Measurements from ENCODE around the gene ZNF441. TPM values are rescaled to one million over a fixed set of nuclear protein-coding genes. Genes with fewer than 3 reads are reported as not detected.

The ZNF441 gene
- total RNA-seq, 1 experiment from 2014 or later = 0.85 TPM

DNA sequence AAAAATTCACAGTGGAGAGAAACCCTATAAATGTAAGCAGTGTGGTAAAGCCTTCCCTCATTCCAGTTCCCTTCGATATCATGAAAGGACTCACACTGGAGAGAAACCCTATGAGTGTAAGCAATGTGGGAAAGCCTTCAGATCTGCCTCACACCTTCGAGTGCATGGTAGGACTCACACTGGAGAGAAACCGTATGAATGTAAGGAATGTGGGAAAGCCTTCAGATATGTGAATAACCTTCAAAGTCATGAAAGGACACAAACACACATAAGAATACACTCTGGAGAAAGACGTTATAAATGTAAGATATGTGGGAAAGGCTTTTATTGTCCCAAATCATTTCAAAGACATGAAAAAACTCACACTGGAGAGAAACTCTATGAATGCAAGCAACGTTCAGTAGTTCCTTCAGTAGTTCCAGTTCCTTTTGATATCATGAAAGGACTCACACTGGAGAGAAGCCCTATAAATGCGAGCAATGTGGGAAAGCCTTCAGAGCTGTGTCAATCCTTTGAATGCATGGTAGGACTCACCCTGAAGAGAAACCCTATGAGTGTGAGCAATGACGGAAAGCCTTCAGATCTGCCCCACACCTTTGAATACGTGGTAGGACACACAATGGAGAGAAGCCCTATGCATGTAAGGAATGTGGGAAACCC, 65.6 kb downstream of the ZNF441 start:
- Mint-ChIP-seq H3K4me3 (no peak overlapping the region), H3K27me3 (ENCODE audit: low read depth) (peaks cover 2% of the 10 kb centered on the region), H3K9me3 (peaks cover 65 to 90% of the 10 kb centered on the region in 2 experiments), H3K4me1 (peaks cover 0 to 2% of the 10 kb centered on the region in 2 experiments; a peak in 1 of 4 replicates), H3K27ac (no peak overlapping the region), H3K36me3 (ENCODE audit: insufficient read depth in 1 of 3, low read depth in 3 of 3) (peaks cover 61 to 73% (median 62%) of the 10 kb centered on the region in 3 experiments)
- no peak overlapping the region for H2BK5ac ChIP-seq (ENCODE audit: insufficient read length, low read length)
- no peak overlapping the region for H2BK12ac ChIP-seq (ENCODE audit: insufficient read length, low read depth, low read length)
- H3K18ac ChIP-seq (ENCODE audit: insufficient read length, low read depth, low read length) = no peak overlapping the region
- H2AFZ ChIP-seq (ENCODE audit: low read length) = no peak overlapping the region
- no peak overlapping the region for H4K5ac ChIP-seq (ENCODE audit: insufficient read length, low read depth, low read length)
- no peak overlapping the region for H2AK5ac ChIP-seq (ENCODE audit: insufficient read length, low read length)
- no peaks in the 10 kb centered on the region for H3K79me1 ChIP-seq (ENCODE audit: insufficient read depth, low read depth, low read length, poor library complexity, severe bottlenecking)
- H3K9me3 ChIP-seq (ENCODE audit: control insufficient read depth, low read depth, low read length) = peaks cover 29% of the 10 kb centered on the region
- H2BK20ac ChIP-seq (ENCODE audit: low read depth, low read length, poor library complexity, severe bottlenecking) = no peak overlapping the region
- H2BK120ac ChIP-seq (ENCODE audit: low read depth, low read length, poor library complexity, severe bottlenecking) = no peak overlapping the region
- H3K9ac ChIP-seq (ENCODE audit: extremely low read depth, insufficient read length, low read length) = no peak overlapping the region
- no peak overlapping the region for H3K27ac ChIP-seq (ENCODE audit: insufficient read length, low read depth, low read length)
- H4K20me1 ChIP-seq (ENCODE audit: control insufficient read depth, insufficient read depth, insufficient read length) = no peaks in the 10 kb centered on the region
- WGBS (ENCODE audit: extremely low coverage, insufficient read length, low lambda C conversion rate) = no CpG with 5 or more reads among the region's 8 CpGs
- H3K4ac ChIP-seq (ENCODE audit: low read depth, low read length) = no peak overlapping the region
- no peaks in the 10 kb centered on the region for H3K23me2 ChIP-seq (ENCODE audit: insufficient read length, low read depth, low read length, poor library complexity, severe bottlenecking)
- no peak overlapping the region for H4K91ac ChIP-seq (ENCODE audit: insufficient read length, low read depth, low read length)
- no peak for DNase-seq
- TF ChIP-seq, protein P1, sequence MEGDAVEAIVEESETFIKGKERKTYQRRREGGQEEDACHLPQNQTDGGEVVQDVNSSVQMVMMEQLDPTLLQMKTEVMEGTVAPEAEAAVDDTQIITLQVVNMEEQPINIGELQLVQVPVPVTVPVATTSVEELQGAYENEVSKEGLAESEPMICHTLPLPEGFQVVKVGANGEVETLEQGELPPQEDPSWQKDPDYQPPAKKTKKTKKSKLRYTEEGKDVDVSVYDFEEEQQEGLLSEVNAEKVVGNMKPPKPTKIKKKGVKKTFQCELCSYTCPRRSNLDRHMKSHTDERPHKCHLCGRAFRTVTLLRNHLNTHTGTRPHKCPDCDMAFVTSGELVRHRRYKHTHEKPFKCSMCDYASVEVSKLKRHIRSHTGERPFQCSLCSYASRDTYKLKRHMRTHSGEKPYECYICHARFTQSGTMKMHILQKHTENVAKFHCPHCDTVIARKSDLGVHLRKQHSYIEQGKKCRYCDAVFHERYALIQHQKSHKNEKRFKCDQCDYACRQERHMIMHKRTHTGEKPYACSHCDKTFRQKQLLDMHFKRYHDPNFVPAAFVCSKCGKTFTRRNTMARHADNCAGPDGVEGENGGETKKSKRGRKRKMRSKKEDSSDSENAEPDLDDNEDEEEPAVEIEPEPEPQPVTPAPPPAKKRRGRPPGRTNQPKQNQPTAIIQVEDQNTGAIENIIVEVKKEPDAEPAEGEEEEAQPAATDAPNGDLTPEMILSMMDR (conservative IDR thresholded peaks at IDR 0.05) = no peak
- H3K4me1 ChIP-seq (ENCODE audit: insufficient read depth, low read length) = no peaks in the 10 kb centered on the region
- H3K79me2 ChIP-seq (ENCODE audit: insufficient read depth, low read length) = no peaks in the 10 kb centered on the region
- no peak overlapping the region for H2BK15ac ChIP-seq (ENCODE audit: low read depth, low read length)
- H3K23ac ChIP-seq (ENCODE audit: insufficient read length, low read depth, low read length) = no peak overlapping the region
- H3K56ac ChIP-seq (ENCODE audit: insufficient read length, low read depth, low read length) = no peak overlapping the region
- no peaks in the 10 kb centered on the region for H3K27me3 ChIP-seq (ENCODE audit: insufficient read depth, low read length)
- no peak overlapping the region for H3K4me2 ChIP-seq (ENCODE audit: insufficient read depth, insufficient read length, low read length)
- H3K14ac ChIP-seq (ENCODE audit: insufficient read depth, low read length) = no peak overlapping the region
- no peak overlapping the region for H3T11ph ChIP-seq (ENCODE audit: low read length)
- H4K8ac ChIP-seq (replicated peaks; ENCODE audit: insufficient read length, low read depth, low read length) = no peak overlapping the region
